ENCODE results near the gene RPL13A.
"Not testable (repeated sequence)": the region's sequence is repeated elsewhere in the genome, so short reads cannot be mapped to it uniquely, and the experiment has no call there.

RPL13A gene

GRCh38 chr19:49487277-49488045, at the start of gene RPL13A:
Gene RPL13A (plus strand): TSS chr19:49487608. CDS start chr19:49487630, 22 bp downstream.
- peak; percentile 99 to 100 for DNase-seq (ENCODE audit: low read depth in 2 of 2)

- no peak for DNase-seq (ENCODE audit: low read depth in 2 of 2)
Observed at GRCh38 chr19:49438261-49438660, 49.1 kb upstream of the RPL13A start.

- DNase-seq (ENCODE audit: low read depth in 2 of 2): no peak
Observed at GRCh38 chr19:49439836-49440235, 47.6 kb upstream of the RPL13A start.

GRCh38 chr19:49440439-49441209, 46.8 kb upstream of the RPL13A start:
- DNase-seq (ENCODE audit: low read depth in 2 of 2): no peak

GRCh38 chr19:49441210-49441959, 46.0 kb upstream of the RPL13A start, which contains the start of gene SLC17A7:
Gene SLC17A7 (minus strand): TSS chr19:49441527. CDS start chr19:49441379, 148 bp downstream.
- DNase-seq (ENCODE audit: low read depth in 2 of 2): no peak

- DNase-seq (ENCODE audit: low read depth in 2 of 2): no peak
Observed at GRCh38 chr19:49441960-49442350, 45.5 kb upstream of the RPL13A start.

- DNase-seq (ENCODE audit: low read depth in 2 of 2): no peak
Observed at GRCh38 chr19:49442354-49442753, 45.1 kb upstream of the RPL13A start.

GRCh38 chr19:49442771-49443365, 44.5 kb upstream of the RPL13A start:
- DNase-seq (ENCODE audit: low read depth in 2 of 2): peak in 1 of 2 donors; percentile 47

GRCh38 chr19:49443366-49444099, 43.9 kb upstream of the RPL13A start:
- DNase-seq (ENCODE audit: low read depth in 2 of 2): peak; percentile 93

GRCh38 chr19:49444100-49444700, 43.2 kb upstream of the RPL13A start:
- not testable (repeated sequence) for DNase-seq (ENCODE audit: low read depth in 2 of 2)

- no peak for DNase-seq (ENCODE audit: low read depth in 2 of 2)
Observed at GRCh38 chr19:49445997-49446396, 41.4 kb upstream of the RPL13A start.

GRCh38 chr19:49447485-49448431, 39.6 kb upstream of the RPL13A start:
- no peak for DNase-seq (ENCODE audit: low read depth in 2 of 2)

- DNase-seq (ENCODE audit: low read depth in 2 of 2): no peak
Observed at GRCh38 chr19:49448432-49448786, 39.0 kb upstream of the RPL13A start.

- DNase-seq (ENCODE audit: low read depth in 2 of 2): no peak
Observed at GRCh38 chr19:49450405-49450804, 37.0 kb upstream of the RPL13A start.

GRCh38 chr19:49451430-49452181, 35.8 kb upstream of the RPL13A start, which contains the start of gene PIH1D1:
Gene PIH1D1 (minus strand): TSS chr19:49451814. CDS start chr19:49451574, 240 bp downstream.
- peak; percentile 84 to 90 for DNase-seq (ENCODE audit: low read depth in 2 of 2)

GRCh38 chr19:49453013-49453756, 34.2 kb upstream of the RPL13A start, which contains the start of gene ALDH16A1:
Gene ALDH16A1 (plus strand): TSS chr19:49453225. CDS start chr19:49453332, 107 bp downstream.
- DNase-seq (ENCODE audit: low read depth in 2 of 2): peak; percentile 94 to 97

GRCh38 chr19:49453757-49454240, 33.6 kb upstream of the RPL13A start:
- DNase-seq (ENCODE audit: low read depth in 2 of 2): no peak

- no peak for DNase-seq (ENCODE audit: low read depth in 2 of 2)
Observed at GRCh38 chr19:49455773-49456172, 31.6 kb upstream of the RPL13A start.

Data from stimulated activated CD4-positive, alpha-beta T cell treated with anti-CD3 and anti-CD28 coated beads, Interleukin-1b, Interleukin-23, amount 100 ng/mL, for 4 hours (primary cell).